ENCODE data around the gene KLHL25.
A peak's percentile ranks its signal among the peaks of the same experiment; 100 is the strongest.

The KLHL25 gene

GRCh38 chr15:85777250-85778106 is 17.2 kb downstream of the KLHL25 start:
- no peak for DNase-seq

- DNase-seq: no peak
Measured at GRCh38 chr15:85773970-85774369, 20.8 kb downstream of the KLHL25 start.

- DNase-seq: no peak
Measured at GRCh38 chr15:85773249-85773648, 21.5 kb downstream of the KLHL25 start.

GRCh38 chr15:85772668-85773067 is 22.1 kb downstream of the KLHL25 start:
- DNase-seq: no peak

- DNase-seq: no peak
Measured at GRCh38 chr15:85771781-85772445, 22.8 kb downstream of the KLHL25 start.

GRCh38 chr15:85771271-85771670 is 23.5 kb downstream of the KLHL25 start:
- DNase-seq: no peak

GRCh38 chr15:85770096-85771041 is 24.4 kb downstream of the KLHL25 start:
- no peak for DNase-seq

GRCh38 chr15:85769182-85769900 is 25.4 kb downstream of the KLHL25 start:
- DNase-seq: no peak

- no peak for DNase-seq
Measured at GRCh38 chr15:85768595-85769168, 26.0 kb downstream of the KLHL25 start.

- DNase-seq: no peak
Measured at GRCh38 chr15:85767785-85768529, 26.8 kb downstream of the KLHL25 start.

GRCh38 chr15:85766001-85766831 is 28.5 kb downstream of the KLHL25 start:
- peak; percentile 17 for DNase-seq

- DNase-seq: no peak
Measured at GRCh38 chr15:85764649-85765277, 30.0 kb downstream of the KLHL25 start.

- no peak for DNase-seq
Measured at GRCh38 chr15:85763673-85764633, 30.8 kb downstream of the KLHL25 start.

- DNase-seq: no peak
Measured at GRCh38 chr15:85763157-85763556, 31.6 kb downstream of the KLHL25 start.

- DNase-seq: no peak
Measured at GRCh38 chr15:85762756-85763127, 32.0 kb downstream of the KLHL25 start.

- DNase-seq: no peak
Measured at GRCh38 chr15:85762039-85762755, 32.5 kb downstream of the KLHL25 start.

GRCh38 chr15:85761635-85762034 is 33.1 kb downstream of the KLHL25 start:
- no peak for DNase-seq

All from kidney glomerular epithelial cell (primary cell).